Keratinocyte (primary cell): ENCODE measurements around the gene PXDN. TPM values are rescaled to one million over a fixed set of nuclear protein-coding genes. Genes with fewer than 3 reads are reported as not detected.

Experiments
- DNase-seq: peaks from one replicate; pipeline ENCODE4 v3.0.0-alpha.2; 2011; ENCODE audit warnings: low read depth, missing footprints, low spot score
- FAIRE-seq: peaks from 2 replicates; lab custom pipeline; 2011; peaks lifted over from hg19 to GRCh38; lab: Jason Lieb, UNC
- H2AFZ ChIP-seq: 2 replicates; pipeline ENCODE4 v1.6.0; 2012; ENCODE audit warnings: low read length, control low read depth, inconsistent platforms; ENCODE audit not compliant: control insufficient read depth
- H3K27ac ChIP-seq: 2 replicates; pipeline ENCODE4 v1.5.1; 2011; ENCODE audit warnings: low read length; ENCODE audit not compliant: control insufficient read depth, insufficient read depth
- H3K27me3 ChIP-seq: 3 replicates; pipeline ENCODE4 v1.6.0; 2011; ENCODE audit warnings: low read length; ENCODE audit not compliant: control insufficient read depth, insufficient read depth; ENCODE audit errors: extremely low read depth
- H3K36me3 ChIP-seq, 2 experiments: 2 replicates in 1 of 2; 3 replicates in 1 of 2; pipeline ENCODE4 v1.5.1; 2011; ENCODE audit warnings: low read length in 2 of 2, mild to moderate bottlenecking in 1 of 2; ENCODE audit not compliant: control insufficient read depth in 2 of 2, insufficient read depth in 2 of 2; ENCODE audit errors: extremely low read depth in 1 of 2
- H3K4me1 ChIP-seq: 3 replicates; pipeline ENCODE4 v1.5.1; 2011; ENCODE audit warnings: low read length; ENCODE audit not compliant: control insufficient read depth, insufficient read depth; ENCODE audit errors: extremely low read depth
- H3K4me2 ChIP-seq: 3 replicates; pipeline ENCODE4 v1.6.0; 2011; ENCODE audit warnings: low read depth, low read length; ENCODE audit not compliant: control insufficient read depth, insufficient read depth; ENCODE audit errors: extremely low read depth
- H3K4me3 ChIP-seq, 3 experiments: fragments of 200-600 bp in 1 of 3; sonication (generic) in 1 of 3; 2 replicates in 2 of 3; 3 replicates in 1 of 3; pipeline ENCODE4 v1.5.1; 2011 to 2016; ENCODE audit warnings: low read length in 3 of 3, mild to moderate bottlenecking in 3 of 3, control low read depth in 2 of 3, inconsistent platforms in 1 of 3, low read depth in 1 of 3, mixed read lengths in 1 of 3, mixed run types in 1 of 3, moderate library complexity in 1 of 3; ENCODE audit not compliant: control insufficient read depth in 2 of 3, insufficient read depth in 2 of 3; ENCODE audit errors: extremely low read depth in 1 of 3
- H3K79me2 ChIP-seq: 2 replicates; pipeline ENCODE4 v1.6.0; 2012; ENCODE audit warnings: low read length; ENCODE audit not compliant: control insufficient read depth, insufficient read depth
- H3K9ac ChIP-seq: 3 replicates; pipeline ENCODE4 v1.6.0; 2011; ENCODE audit warnings: low read length; ENCODE audit not compliant: control insufficient read depth, insufficient read depth; ENCODE audit errors: extremely low read depth
- H3K9me1 ChIP-seq: 3 replicates; pipeline ENCODE4 v1.6.0; 2011; ENCODE audit warnings: low read length; ENCODE audit not compliant: control insufficient read depth, insufficient read depth; ENCODE audit errors: extremely low read depth
- H3K9me3 ChIP-seq: 2 replicates; pipeline ENCODE4 v1.5.1; 2012; ENCODE audit warnings: low read depth, low read length; ENCODE audit not compliant: control insufficient read depth
- H4K20me1 ChIP-seq: 3 replicates; pipeline ENCODE4 v1.6.0; 2011; ENCODE audit warnings: low read length; ENCODE audit not compliant: control insufficient read depth, insufficient read depth; ENCODE audit errors: extremely low read depth
- CTCF ChIP-seq, 3 experiments: IDR thresholded peaks in 1 of 3; conservative IDR thresholded peaks in 1 of 3; optimal IDR thresholded peaks in 1 of 3; 2 replicates in 2 of 3; 3 replicates in 1 of 3; pipeline versions ENCODE3 to v1.5.1; 2011; ENCODE audit warnings: low read length in 3 of 3, mild to moderate bottlenecking in 3 of 3, moderate library complexity in 2 of 3, control low read depth in 1 of 3, inconsistent platforms in 1 of 3; ENCODE audit not compliant: insufficient read depth in 2 of 3; ENCODE audit errors: extremely low read depth in 1 of 3
- EZH2 ChIP-seq: IDR thresholded peaks from one replicate; pipeline ENCODE4 v1.6.1; 2012; ENCODE audit warnings: inconsistent platforms, mild to moderate bottlenecking, low read length, moderate library complexity
- dilution Hi-C: fragments of 300-500 bp; cut with MboI; formaldehyde crosslinking; loops from one replicate; pipeline ENCODE4 v1.7.0; 2020; ENCODE audit warnings: low sequenced_read_pairs; ENCODE audit not compliant: extremely low pct_ligation_motif_present
- polyA plus RNA-seq, 5 experiments: library from polyadenylated mRNA; depleted of rRNA in 3 of 5; stranded (reverse) in 3 of 5; stranded (forward) in 1 of 5; unstranded in 1 of 5; fragments of >200 nt; gene quantifications; 1 replicate in 1 of 5; 2 replicates in 3 of 5; 3 replicates in 1 of 5; pipeline versions ENCODE4 v1.2.1 to v1.2.3, GENCODE V29; 2011 to 2012; ENCODE audit warnings: missing spikeins in 2 of 5, low read depth in 1 of 5, low replicate concordance in 1 of 5

PXDN gene
- polyA plus RNA-seq, 1 donor (not counting 4 experiments of a cell fraction or from before 2014, with no cell fraction given), result 36.7 TPM

- Histone ChIP-seq H2AFZ (no peak overlapping the region), H4K20me1 (no peaks in the 10 kb centered on the region), H3K36me3 (no peaks in the 10 kb centered on the region), H3K4me2 (no peak overlapping the region), H3K9me3 (no peaks in the 10 kb centered on the region), H3K27me3 (no peaks in the 10 kb centered on the region), H3K9ac (no peak overlapping the region), H3K9me1 (peaks cover 4% of the 10 kb centered on the region), H3K79me2 (no peaks in the 10 kb centered on the region), H3K4me3 (no peak overlapping the region), H3K4me1 (peaks cover 19% of the 10 kb centered on the region), H3K27ac (no peak overlapping the region)
- dilution Hi-C loops, result no loop called here
- TF ChIP-seq EZH2 (no peak), CTCF (optimal IDR thresholded peaks at IDR 0.05 in 1 of 3, IDR thresholded peaks at IDR 0.05 in 1 of 3, conservative IDR thresholded peaks at IDR 0.05 in 1 of 3; ENCODE audit: extremely low read depth in 1 of 3, insufficient read depth in 2 of 3, low read length in 3 of 3) (no peak)
- DNase-seq, result no peak
- FAIRE-seq, result no peak
Observed at GRCh38 chr2:1613078-1613445, 131.3 kb downstream of the PXDN start.

DNA sequence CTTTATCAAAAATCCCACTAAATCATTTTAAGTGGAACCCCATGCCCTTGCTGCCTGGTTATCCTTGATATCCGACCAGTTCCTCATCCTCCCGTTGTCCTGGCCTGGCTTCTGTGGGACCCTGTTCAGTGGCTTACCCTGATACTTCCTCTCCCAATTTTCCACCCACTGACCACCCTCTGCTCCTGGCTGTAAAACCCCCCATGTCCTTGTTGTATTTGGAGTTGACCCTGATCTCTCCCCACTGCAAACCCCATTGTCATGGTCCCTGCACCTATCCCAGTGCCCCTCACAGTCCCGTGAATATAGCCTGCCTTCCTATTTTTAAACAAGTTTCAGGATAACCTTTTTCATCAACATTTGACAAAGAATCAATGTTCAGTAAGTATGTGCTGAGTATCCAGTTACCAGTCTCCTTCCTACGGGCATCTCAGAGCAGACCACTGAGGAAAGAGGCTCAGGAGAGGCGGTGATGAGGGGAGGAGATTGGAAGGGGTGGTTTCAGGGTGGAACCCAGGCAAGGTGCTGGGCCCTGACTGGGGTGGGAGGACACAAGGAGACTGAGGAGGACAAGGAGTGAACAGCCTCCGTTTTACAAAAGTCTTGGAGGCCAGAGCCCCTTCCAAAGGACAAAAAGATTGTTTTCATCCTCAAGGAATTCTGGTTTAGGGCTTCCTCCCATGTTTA, 131.8 kb downstream of the PXDN start:
- peaks cover 4% of the 10 kb centered on the region for H3K9me1 ChIP-seq
- no peaks in the 10 kb centered on the region for H3K36me3 ChIP-seq
- dilution Hi-C loops, result no loop called here
- peaks cover 23% of the 10 kb centered on the region for H3K4me1 ChIP-seq
- FAIRE-seq (no peak), DNase-seq (no peak)
- H3K4me2 ChIP-seq, result no peak overlapping the region
- no peaks in the 10 kb centered on the region for H3K27me3 ChIP-seq
- H3K79me2 ChIP-seq, result no peaks in the 10 kb centered on the region
- H3K27ac ChIP-seq, result no peak overlapping the region
- no peak overlapping the region for H3K4me3 ChIP-seq
- no peak overlapping the region for H3K9ac ChIP-seq
- no peak for TF ChIP-seq EZH2
- TF ChIP-seq CTCF (optimal IDR thresholded peaks at IDR 0.05 in 1 of 3, IDR thresholded peaks at IDR 0.05 in 1 of 3, conservative IDR thresholded peaks at IDR 0.05 in 1 of 3; ENCODE audit: extremely low read depth in 1 of 3, insufficient read depth in 2 of 3, low read length in 3 of 3), result no peak
- no peak overlapping the region for H2AFZ ChIP-seq
- no peaks in the 10 kb centered on the region for H4K20me1 ChIP-seq
- no peaks in the 10 kb centered on the region for H3K9me3 ChIP-seq
